Measurements from ENCODE around the gene XRCC5. TPM values are rescaled to one million over a fixed set of nuclear protein-coding genes. Genes with fewer than 3 reads are reported as not detected.

Gene XRCC5
- total RNA-seq, 4 donors from 2014 or later, result 131 to 157 (median 141) TPM

DNA sequence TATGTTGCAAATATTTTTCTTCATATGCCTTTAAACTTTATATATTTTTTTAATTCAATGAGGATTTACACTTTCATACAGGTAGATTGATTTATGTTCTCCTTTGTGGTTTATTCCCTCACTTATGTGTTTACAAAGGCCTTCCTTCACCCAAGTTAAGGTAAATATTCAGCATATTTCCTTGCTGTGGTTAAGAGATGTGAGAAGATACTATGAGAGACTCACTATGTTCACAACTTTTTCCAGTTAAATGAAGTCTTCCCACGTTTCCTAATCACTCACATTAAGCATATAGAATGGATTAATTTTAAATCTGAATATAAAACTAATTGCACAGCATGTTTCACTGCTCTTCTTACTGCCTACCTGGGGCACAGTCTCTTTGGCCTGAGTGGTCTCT, 28.1 kb upstream of the XRCC5 start:
- no peak for DNase-seq
- intact Hi-C loops (cut with DNase I; ENCODE audit: low total_unique reads), result no loop called here
- peaks cover 9 to 17% of the 10 kb centered on the region in 2 donors for H3K4me1 ChIP-seq
- H3K36me3 ChIP-seq, result no peaks in the 10 kb centered on the region
- no peaks in the 10 kb centered on the region for H3K9me3 ChIP-seq
- no peaks in the 10 kb centered on the region for H3K27me3 ChIP-seq
- peak overlapping the region in 2 of 4 donors; percentile 37 to 44 for H3K27ac ChIP-seq
- in situ Hi-C loops (cut with MboI; ENCODE audit: low sequenced_read_pairs in 4 of 4), result no loop called here
- H3K4me3 ChIP-seq, result peak overlapping the region; percentile 63 to 74 (median 66)
- TF ChIP-seq, protein P1, sequence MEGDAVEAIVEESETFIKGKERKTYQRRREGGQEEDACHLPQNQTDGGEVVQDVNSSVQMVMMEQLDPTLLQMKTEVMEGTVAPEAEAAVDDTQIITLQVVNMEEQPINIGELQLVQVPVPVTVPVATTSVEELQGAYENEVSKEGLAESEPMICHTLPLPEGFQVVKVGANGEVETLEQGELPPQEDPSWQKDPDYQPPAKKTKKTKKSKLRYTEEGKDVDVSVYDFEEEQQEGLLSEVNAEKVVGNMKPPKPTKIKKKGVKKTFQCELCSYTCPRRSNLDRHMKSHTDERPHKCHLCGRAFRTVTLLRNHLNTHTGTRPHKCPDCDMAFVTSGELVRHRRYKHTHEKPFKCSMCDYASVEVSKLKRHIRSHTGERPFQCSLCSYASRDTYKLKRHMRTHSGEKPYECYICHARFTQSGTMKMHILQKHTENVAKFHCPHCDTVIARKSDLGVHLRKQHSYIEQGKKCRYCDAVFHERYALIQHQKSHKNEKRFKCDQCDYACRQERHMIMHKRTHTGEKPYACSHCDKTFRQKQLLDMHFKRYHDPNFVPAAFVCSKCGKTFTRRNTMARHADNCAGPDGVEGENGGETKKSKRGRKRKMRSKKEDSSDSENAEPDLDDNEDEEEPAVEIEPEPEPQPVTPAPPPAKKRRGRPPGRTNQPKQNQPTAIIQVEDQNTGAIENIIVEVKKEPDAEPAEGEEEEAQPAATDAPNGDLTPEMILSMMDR (IDR thresholded peaks at IDR 0.05 in 4 of 5, conservative IDR thresholded peaks at IDR 0.05 in 1 of 5), result no peak
- no peak for TF ChIP-seq POLR2A (IDR thresholded peaks at IDR 0.05)
- ATAC-seq, result no peak

DNA sequence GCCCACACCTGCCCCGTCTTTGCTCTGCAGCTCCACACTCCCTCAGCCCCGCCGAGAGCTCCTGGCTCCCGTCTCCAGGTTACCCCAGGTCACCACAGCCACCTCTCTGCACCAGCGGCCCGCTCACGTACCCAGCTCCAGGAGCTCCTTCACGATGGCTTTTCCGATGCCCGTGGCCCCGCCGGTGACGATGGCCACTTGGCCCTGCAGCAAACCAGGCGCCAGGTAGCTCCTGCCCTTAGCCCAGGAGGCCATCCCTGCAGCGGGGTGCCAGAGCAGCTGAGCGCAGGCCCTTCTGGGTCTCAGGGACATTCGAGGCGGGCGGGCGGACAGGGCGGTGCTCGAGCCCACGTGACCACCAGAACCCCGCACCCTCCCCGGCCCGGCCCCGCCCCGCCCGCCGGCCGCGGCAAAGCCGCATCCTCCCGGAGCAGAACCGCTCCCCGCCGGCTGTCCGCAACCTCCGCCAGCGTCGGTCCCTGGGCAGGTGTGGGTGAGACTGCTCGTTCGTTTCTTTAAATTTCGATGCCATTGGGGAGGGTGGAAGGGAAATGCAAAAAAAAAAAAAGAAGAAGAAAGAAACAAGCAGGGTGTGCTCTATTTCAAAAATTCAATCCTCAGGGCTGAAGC, 27.5 kb upstream of the XRCC5 start, which contains the start of the genes PECR and TMEM169:
Gene PECR, minus strand, starts transcription at position 323 of the 630 bp plus-strand sequence. Its CDS starts 68 bp downstream, at position 255.
Gene TMEM169, plus strand, starts transcription at position 433 of the 630 bp plus-strand sequence. CDS start 14,045 bp downstream, outside the sequence.
- Histone ChIP-seq H3K4me1 (peaks cover 9 to 17% of the 10 kb centered on the region in 2 donors), H3K27ac (peak within 1 kb of the TSS; percentile 16 to 44 (median 40)), H3K9me3 (no peaks in the 10 kb centered on the region), H3K27me3 (no peaks in the 10 kb centered on the region), H3K4me3 (peak within 1 kb of the TSS; percentile 63 to 74 (median 66)), H3K36me3 (no peaks in the 10 kb centered on the region)
- TF ChIP-seq POLR2A (IDR thresholded peaks at IDR 0.05), result no peak
- TF ChIP-seq, protein P1 (IDR thresholded peaks at IDR 0.05 in 4 of 5, conservative IDR thresholded peaks at IDR 0.05 in 1 of 5), result no peak
- in situ Hi-C loops (cut with MboI; ENCODE audit: low sequenced_read_pairs in 4 of 4), result no loop called here
- intact Hi-C loops (cut with DNase I; ENCODE audit: low total_unique reads), result loop anchor here (2.0 kb wide), 1 partner anchor 33 kb away; no protein-coding TSS in a partner anchor
- peak; percentile 52 to 64 for DNase-seq
- ATAC-seq, result peak; percentile 90

DNA sequence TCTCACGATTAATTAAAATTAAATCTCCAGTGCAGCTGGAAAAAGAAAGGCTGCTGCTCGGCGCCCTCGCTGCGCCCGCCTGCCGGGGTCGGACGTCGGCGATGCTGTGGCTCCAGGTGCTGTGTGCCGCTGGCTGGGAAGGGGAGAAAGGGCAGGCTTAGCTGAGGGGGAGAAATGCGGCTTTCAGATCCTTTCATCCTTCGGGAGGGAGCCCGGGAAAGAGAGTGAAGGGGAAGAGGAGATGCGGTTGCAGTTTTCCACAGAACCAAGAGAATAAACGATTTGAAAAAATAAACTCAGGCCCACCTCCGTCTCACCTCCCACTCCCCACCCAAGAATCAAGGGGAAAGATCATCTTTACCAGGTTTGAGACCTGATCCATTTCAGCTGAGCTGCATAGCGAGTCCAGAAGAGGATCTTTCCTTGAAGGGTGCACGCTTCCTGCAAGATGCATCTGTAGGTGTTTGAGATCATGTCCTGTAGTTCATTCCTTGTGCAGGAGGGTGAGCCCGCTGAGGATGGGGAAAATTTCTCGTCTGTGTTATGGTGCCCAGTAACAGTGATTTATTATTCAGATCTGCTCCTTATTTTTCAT, 26.9 kb upstream of the XRCC5 start:
- no peaks in the 10 kb centered on the region for H3K27me3 ChIP-seq
- H3K36me3 ChIP-seq, result no peaks in the 10 kb centered on the region
- H3K27ac ChIP-seq, result no peak overlapping the region
- H3K4me1 ChIP-seq, result peaks cover 9 to 17% of the 10 kb centered on the region in 2 donors
- ATAC-seq (peak; percentile 19 to 26), DNase-seq (no peak)
- in situ Hi-C loops (cut with MboI; ENCODE audit: low sequenced_read_pairs in 4 of 4), result no loop called here
- TF ChIP-seq POLR2A (IDR thresholded peaks at IDR 0.05), result no peak
- TF ChIP-seq, protein P1 (IDR thresholded peaks at IDR 0.05 in 4 of 5, conservative IDR thresholded peaks at IDR 0.05 in 1 of 5), result no peak
- H3K9me3 ChIP-seq, result no peaks in the 10 kb centered on the region
- peak overlapping the region; percentile 63 to 74 (median 66) for H3K4me3 ChIP-seq
- intact Hi-C loops (cut with DNase I; ENCODE audit: low total_unique reads), result loop anchor here (2.0 kb wide), 1 partner anchor 33 kb away; no protein-coding TSS in a partner anchor

DNA sequence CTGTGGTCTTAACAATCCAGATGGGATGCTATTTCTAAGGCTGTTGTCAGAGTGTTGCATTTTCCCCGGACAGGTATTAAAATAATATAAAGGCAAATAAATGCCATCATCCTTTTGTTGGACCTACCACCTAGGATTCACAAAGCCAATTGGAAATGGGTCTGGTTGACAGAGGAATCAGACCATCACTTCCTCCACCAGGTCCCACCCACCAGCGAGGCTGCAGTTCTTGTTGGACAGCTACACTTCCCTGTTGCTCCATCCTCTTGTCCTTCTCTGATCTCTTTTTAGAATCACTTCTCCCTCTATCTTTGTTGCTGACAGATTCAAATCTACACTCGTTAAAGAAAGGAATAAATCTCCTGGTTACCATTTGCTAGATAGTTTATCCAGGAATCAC, 26.3 kb upstream of the XRCC5 start:
- Histone ChIP-seq H3K4me3 (no peak overlapping the region), H3K27me3 (no peaks in the 10 kb centered on the region), H3K9me3 (no peaks in the 10 kb centered on the region), H3K27ac (no peak overlapping the region), H3K36me3 (no peaks in the 10 kb centered on the region), H3K4me1 (peaks cover 9 to 17% of the 10 kb centered on the region in 2 donors)
- DNase-seq, result no peak
- intact Hi-C loops (cut with DNase I; ENCODE audit: low total_unique reads) (loop anchor here (2.0 kb wide), 1 partner anchor 32 kb away; no protein-coding TSS in a partner anchor), in situ Hi-C loops (cut with MboI; ENCODE audit: low sequenced_read_pairs in 4 of 4) (no loop called here)
- no peak for TF ChIP-seq POLR2A (IDR thresholded peaks at IDR 0.05)
- TF ChIP-seq, protein P1 (IDR thresholded peaks at IDR 0.05 in 4 of 5, conservative IDR thresholded peaks at IDR 0.05 in 1 of 5), result no peak
- ATAC-seq, result no peak
